HUDEP-2 (cell line): ENCODE data around the gene GALNT11.

Source experiments
- DNase-seq, 76 experiments: peaks; one replicate each; lab custom pipeline; 2025; ENCODE audit not compliant: unreplicated experiment in 76 of 76; lab: John Stamatoyannopoulos, UW

Gene GALNT11

DNA sequence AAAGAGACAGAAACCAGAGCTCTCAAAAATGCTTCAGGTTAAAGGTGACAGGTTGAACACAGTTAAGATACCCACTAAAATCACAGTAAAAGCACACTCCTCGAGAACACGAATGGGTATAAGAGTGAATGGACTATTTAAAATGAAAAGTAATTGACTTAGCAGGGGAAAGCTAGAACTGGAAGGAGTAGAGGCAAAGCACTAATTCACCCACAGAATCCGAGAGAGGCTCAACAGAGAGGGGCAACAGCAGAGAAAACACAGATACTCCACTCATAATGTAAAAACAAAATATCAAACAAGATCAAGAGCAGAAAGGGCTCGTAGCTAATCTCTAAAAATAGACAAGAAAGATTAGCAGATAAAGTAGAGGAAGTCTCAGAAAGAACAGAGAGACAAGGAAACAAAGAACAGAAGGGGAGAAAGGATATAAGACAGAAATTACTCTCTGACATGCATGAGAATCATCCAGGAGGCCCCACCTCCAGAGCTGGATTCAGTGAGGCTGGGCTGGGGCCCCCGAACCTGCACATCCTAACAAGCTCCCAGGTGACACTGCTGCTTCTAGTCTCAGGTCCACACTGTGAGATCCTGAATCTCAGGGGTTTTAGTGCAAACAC is 117.6 kb downstream of the GALNT11 start:
- no peak for DNase-seq

DNA sequence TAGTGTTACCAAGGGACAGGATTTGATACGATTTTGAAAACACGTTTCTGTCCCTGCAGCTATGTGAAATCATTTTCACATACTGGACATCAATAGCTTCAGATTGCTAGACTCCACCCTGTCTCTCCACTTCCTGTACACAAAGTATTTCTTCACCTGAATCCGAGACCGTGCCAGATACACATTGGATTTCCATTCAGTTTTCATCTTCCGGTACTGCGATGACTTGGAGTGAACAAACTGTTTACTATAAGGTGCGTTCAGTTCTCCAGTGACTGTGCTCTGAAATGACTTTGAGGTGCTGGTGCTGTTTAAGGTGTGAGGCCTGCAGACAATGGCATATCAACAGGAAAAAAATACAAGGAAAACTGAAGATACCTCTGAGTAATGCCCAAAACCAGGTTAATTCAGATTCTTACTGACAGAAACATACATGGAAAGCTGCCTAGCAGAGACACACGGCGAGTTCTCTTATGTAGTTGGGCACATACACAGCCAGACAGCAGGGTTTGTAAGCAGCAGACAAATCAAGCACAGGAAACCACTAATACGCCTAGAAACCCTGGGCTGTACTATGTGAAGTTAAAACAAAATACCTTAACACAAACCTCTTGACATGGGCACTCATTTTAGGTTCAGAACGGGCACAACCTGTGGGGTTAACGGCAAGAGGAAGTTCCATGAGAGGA is 119.2 kb downstream of the GALNT11 start:
- DNase-seq: no peak

- DNase-seq: peak in 7 of 76 experiments; percentile 1 to 23 (median 7)
Measured at GRCh38 chr7:152145853-152146466, 120.5 kb downstream of the GALNT11 start.

- DNase-seq: no peak
Measured at GRCh38 chr7:152148706-152149105, 123.2 kb downstream of the GALNT11 start.

DNA sequence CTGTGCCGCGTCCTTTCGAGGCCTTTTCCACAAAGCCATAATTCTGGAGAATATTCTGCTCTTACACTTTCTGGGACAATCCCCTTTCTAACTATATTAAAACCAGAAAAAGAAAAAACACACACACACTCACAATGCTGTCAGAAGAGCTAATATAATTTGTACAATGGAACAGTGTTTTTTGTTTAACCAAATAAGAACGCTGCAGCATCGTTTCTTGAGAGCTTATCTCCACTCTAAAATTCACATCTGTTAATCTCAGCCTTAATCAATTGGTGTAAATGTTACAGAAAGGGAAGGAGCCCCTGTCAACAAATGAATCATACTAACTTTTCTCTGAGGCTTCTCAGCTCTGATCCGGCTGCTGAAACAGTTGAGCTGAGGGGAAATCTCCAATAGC is 123.9 kb downstream of the GALNT11 start:
- no peak for DNase-seq

- DNase-seq: no peak
Measured at GRCh38 chr7:152152267-152152666, 126.8 kb downstream of the GALNT11 start.

- no peak for DNase-seq
Measured at GRCh38 chr7:152158801-152159587, 133.5 kb downstream of the GALNT11 start.

GRCh38 chr7:152161171-152161570 is 135.7 kb downstream of the GALNT11 start:
- no peak for DNase-seq

DNA sequence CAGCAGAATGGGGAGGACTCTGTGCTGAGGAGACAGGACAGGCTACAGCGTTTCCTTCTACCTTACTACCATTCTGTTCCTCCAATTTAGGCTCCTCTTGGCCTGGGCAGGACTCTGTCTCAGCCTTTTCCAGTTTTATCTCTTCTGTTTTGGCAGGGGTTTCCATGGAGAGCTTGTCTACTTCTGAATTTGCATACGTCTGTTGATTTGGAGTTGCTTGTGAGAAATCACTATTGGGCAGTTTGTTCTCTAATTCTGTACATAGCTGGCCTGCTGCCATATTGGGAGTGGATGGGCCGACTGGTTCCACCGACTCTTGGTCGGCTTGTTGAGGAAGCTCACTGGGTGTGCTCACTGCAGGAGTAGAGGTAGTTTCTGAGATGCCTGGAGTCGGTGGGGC is 136.8 kb downstream of the GALNT11 start:
- no peak for DNase-seq
